Germinal center (tissue), 1 donor: ENCODE measurements around the gene DNAAF8.
A peak's percentile ranks its signal among the peaks of the same experiment; 100 is the strongest.

Source experiments
- DNase-seq: peaks from one replicate; pipeline ENCODE4 v3.0.0; 2012; ENCODE audit warnings: mixed read lengths, low spot score

The DNAAF8 gene

DNA sequence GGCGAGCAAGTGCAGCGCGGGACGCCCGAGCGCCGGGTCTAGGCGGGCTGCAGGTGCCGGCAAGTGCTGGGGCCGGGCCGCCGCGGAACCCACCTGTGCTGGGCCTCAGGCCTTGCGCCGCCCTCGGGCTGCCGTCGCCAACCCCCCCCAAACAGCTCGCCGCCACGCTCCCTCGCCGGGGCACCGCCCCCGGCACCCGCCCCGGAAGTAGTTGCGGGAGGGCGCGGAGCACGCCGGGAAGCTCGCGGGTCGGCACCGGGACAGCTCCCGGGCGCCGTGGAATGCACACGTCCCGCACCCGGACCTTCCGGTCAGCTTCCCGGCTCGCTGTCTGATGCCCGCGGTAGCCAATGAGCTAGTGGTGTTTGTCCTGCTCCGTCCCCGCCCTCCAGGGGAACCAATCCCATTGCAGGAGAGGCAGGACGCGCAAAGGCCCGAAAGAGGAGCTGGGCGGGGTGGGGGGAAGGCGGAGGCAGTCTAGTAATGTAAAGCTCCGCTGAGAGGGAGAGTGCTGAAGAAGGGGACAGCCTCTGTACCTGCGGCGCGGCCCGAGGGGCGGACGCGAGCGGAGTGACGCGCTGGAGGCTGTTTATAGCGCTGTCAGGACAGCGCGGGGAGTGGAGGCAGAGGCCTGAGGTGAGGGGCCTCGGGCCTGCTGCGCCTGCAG, at the start of gene DNAAF8, which contains the start of gene ANKS3:
Gene DNAAF8 (plus strand): TSS at position 475 of the 667 bp plus-strand sequence. CDS start 1,978 bp downstream, outside the sequence.
Gene ANKS3 (minus strand): TSS at position 209 of the 667 bp plus-strand sequence. CDS start 4,122 bp downstream, outside the sequence.
- DNase-seq: peak; percentile 89

DNA sequence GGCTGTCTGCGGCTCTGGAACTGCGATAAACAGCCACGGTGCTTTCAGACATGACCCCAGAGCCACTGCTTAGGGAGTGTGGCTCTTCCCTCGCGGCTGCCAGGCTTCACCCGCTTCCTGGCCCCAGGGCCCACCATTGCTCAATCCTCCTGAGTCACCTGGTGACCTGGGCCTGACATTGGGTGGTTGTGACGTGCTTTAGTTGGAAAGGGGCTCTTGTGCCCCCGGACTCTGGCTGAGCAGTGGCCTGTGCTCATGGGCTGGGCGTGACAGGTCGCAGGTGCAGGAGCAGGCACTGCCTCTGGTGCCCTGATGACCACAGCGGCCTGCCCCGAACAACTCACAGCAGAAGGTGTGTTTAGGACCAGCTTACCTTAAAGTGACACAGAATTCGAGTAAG, 49.6 kb upstream of the DNAAF8 start:
- no peak for DNase-seq

- DNase-seq: no peak
Measured at GRCh38 chr16:4685292-4685691, 49.0 kb upstream of the DNAAF8 start.

DNA sequence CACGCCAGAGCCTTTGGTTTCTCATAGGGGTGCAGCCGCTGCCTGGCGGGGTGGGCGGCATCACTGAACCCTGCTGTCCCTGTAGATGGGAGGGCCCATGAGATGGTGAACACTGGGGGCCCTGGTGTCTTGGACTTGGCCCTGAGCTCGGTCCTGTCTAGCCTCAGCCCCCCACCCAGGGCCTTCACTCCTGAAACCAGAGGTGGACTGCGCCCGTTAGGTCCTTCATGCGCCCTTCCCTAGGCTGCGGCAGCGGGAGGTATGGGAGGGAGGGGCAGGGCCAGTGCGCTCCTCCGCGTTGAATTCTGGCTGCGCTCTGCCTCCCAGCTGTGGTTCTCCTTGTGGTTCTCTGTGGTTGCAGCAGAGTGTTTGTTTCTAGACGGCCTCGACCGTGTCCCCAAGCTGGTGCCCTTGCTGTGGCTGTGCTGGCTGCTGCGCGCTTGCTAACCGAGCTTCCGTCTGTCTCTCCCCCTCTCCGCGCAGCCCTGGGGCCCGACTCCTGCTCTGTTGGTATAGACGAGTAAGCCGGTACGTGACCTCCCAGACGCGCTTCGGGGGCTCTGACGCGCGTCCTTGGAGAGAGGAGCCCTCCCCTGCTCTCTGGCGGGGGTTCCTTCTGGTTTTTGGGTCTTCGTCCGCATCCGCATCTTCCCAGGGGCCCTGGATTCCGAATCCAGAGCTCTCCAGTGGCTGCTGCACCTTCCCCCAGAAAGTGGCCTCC, 48.4 kb upstream of the DNAAF8 start:
- no peak for DNase-seq

GRCh38 chr16:4686497-4687210, 47.7 kb upstream of the DNAAF8 start:
- no peak for DNase-seq

GRCh38 chr16:4687416-4687815, 46.9 kb upstream of the DNAAF8 start:
- DNase-seq: no peak

DNA sequence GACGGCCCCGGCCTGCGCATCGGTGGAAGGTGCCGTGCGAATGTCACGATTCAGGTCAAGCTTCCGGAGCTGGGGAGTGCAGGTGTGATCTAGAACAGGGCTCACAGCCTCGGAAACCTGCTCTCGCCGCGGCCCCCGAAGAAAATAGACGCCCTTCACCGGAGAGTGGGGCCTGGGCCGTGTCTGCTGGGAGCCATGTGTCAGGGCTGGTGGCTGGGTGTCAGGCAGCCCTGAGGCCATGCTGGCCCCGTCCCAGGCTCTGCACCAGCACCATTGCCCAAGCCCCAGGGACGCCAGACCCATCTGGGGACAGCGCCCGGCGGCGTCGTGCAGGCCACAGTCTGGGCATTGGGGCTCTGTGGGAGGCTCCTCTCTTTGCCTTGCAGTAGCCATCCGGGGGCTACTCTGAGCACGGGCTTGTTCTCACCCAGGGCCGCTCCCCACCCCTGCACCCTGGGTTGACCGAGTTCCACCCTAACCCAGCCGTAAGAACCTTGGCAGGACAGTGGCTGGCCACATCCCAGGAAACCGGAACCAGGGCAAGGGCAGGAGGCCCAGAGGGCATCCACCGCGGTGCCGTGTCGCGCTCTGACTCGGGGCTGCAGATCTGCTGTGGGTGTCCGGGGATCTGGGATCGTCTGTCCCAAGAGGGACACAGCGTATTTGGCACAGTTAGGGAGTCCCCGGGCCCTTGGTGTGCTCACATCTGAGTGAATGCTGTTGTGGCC, 46.2 kb upstream of the DNAAF8 start:
- DNase-seq: no peak

DNA sequence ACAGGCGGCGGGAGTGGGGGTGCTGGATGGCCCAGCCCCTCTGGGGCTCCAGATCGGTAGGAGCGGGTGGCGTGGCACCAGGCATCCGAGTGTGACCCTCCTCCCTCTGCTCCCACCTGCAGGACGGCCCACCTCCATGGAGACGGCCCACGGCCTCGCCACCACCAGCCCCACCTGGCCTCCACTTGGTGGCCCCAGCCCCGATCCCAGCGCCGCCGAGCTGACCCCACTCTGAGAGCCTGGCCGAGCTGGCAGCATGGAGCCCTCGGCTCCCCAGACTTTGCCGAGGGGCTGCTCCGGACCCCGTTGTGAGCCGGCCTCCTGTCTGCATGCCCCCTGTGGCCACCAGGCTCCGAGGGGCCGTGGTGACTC, 45.7 kb upstream of the DNAAF8 start:
- DNase-seq: no peak

GRCh38 chr16:4689091-4689671, 45.2 kb upstream of the DNAAF8 start:
- DNase-seq: no peak

DNA sequence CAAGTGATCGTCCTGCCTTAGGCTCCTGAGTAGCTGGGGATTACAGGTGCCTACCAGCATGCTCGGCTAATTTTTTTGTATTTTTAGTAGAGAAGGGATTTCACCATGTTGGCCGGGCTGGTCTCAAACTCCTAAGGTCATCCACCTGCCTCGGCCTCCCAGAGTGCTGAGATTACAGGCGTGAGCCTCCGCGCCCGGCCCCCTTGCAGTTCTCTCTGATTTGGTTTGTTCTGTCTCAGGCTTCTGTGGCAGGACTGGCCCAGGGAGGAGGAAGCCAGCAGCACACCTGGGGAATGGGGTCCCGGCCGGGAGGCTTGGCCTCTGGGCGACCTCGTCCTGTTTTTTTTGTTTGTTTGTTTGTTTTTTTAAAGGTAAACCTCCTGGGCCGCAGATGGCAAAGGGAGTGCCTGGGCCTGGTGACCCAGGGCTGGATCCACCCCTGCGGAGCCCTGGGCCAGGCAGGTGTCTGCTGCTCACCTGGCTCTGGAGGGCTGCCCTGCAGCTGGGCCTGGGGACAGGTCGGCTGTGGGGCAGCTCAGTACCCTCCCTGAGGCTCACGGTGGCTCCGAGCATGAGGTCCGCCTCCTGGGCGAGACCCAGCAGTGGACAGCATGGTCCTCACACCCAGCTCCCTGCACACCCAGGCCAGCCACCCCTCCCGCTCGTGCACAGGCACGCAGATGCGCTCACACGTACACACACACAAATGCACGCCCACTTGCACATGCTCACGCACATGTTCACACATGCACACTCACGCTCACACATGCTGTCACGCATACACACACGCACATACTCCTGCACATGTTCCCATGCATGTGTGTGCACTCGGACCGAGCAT, 44.3 kb upstream of the DNAAF8 start:
- no peak for DNase-seq

DNA sequence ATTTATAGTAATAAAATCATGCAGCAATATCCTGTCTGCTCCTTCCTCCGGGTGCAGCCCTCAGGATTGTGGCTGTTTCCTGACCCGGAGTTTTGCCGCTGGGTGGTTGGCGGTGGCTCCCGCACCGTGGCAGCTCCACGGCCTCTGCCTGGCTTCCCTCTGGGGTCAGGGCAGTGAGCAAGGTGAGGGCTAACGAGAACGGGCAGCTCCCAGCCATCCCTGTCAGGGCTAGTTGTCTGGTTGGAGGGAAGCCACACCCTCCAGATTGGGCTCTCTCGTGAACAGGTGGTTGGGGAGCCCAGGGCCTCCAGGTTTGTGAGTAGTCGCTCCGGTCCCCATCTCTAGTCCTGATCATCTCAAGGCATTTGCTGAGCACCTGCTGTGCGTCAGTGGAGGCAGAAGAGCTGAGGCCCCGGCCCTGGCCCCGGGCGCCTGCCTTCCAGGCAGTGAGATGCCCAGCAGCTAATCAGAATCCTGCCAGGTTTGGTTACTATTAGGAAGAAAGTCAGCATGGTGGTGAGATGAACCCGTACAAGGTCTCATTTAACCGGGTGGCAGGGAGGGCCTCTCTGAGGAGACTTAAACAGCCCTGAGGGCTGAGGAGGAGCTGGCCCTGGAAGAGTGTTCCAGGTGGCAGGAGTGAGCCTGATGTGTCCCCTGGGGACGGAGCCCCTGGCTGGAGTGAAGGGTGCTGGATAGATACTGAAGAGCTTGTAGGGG, 43.2 kb upstream of the DNAAF8 start:
- DNase-seq: no peak

- DNase-seq: no peak
Measured at GRCh38 chr16:4691666-4692412, 42.5 kb upstream of the DNAAF8 start.

- peak; percentile 33 for DNase-seq
Measured at GRCh38 chr16:4692460-4693295, 41.7 kb upstream of the DNAAF8 start.

- DNase-seq: peak; percentile 99
Measured at GRCh38 chr16:4693296-4693955, 40.9 kb upstream of the DNAAF8 start, which contains the start of gene NUDT16L1. TSS of gene NUDT16L1 (plus strand) at chr16:4693562. CDS start at chr16:4693727, 165 bp downstream.

DNA sequence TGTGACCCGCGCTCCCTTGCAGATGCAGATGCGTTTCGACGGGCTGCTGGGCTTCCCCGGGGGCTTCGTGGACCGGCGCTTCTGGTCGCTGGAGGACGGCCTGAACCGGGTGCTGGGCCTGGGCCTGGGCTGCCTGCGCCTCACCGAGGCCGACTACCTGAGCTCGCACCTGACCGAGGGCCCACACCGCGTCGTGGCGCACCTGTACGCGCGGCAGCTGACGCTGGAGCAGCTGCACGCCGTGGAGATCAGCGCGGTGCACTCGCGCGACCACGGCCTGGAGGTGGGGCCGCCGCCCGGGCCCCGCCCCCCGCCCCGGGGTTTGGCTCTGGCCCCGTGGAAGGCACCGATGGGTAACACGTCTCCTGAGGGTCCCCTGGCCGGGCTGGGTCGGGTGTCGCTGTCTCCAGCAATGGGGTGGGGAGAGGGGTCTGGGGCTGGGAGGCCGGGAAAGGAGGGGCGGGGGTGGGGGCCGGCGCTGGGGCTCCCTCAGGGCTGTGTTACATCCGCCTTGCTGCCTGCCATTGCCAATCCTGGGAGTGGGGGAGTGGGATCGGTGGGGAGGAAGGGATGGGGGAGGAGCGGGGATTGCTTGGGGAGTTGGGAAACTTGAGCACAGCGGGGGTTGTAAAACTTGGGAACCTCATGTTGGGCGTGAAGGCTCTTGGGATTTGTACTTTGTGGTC, 40.2 kb upstream of the DNAAF8 start:
- peak; percentile 79 for DNase-seq

- no peak for DNase-seq
Measured at GRCh38 chr16:4694642-4695451, 39.5 kb upstream of the DNAAF8 start.
